HG03575 (cell line): ENCODE results near the gene KIAA0930.

Experiments used
- ATAC-seq: cut with Tn5 transposase; IDR thresholded peaks from one replicate; pipeline ENCODE4 v1.9.1; 2021; ENCODE audit not compliant: unreplicated experiment, insufficient number of reproducible peaks, low FRiP score; ENCODE audit errors: extremely low read depth

The KIAA0930 gene

GRCh38 chr22:45190202-45190872 lies 50.4 kb downstream of the KIAA0930 start:
- no peak for ATAC-seq

GRCh38 chr22:45188779-45189178 lies 51.9 kb downstream of the KIAA0930 start:
- no peak for ATAC-seq

- no peak for ATAC-seq
These were observed 52.8 kb downstream of the KIAA0930 start for GRCh38 chr22:45187891-45188290.

GRCh38 chr22:45185718-45186514 lies 54.8 kb downstream of the KIAA0930 start:
- ATAC-seq: no peak

GRCh38 chr22:45183974-45184373 lies 56.7 kb downstream of the KIAA0930 start:
- ATAC-seq: no peak

GRCh38 chr22:45181766-45182165 lies 58.9 kb downstream of the KIAA0930 start:
- no peak for ATAC-seq

GRCh38 chr22:45181240-45181639 lies 59.5 kb downstream of the KIAA0930 start:
- no peak for ATAC-seq

- no peak for ATAC-seq
These were observed 60.5 kb downstream of the KIAA0930 start for GRCh38 chr22:45180146-45180679.

- ATAC-seq: no peak
These were observed 61.2 kb downstream of the KIAA0930 start for GRCh38 chr22:45179276-45180049.

- no peak for ATAC-seq
These were observed 67.7 kb downstream of the KIAA0930 start for GRCh38 chr22:45172881-45173585.

- no peak for ATAC-seq
These were observed 68.9 kb downstream of the KIAA0930 start for GRCh38 chr22:45171830-45172229.

GRCh38 chr22:45169591-45170466 lies 70.9 kb downstream of the KIAA0930 start:
- ATAC-seq: no peak

GRCh38 chr22:45166932-45167331 lies 73.8 kb downstream of the KIAA0930 start:
- ATAC-seq: no peak

- ATAC-seq: no peak
These were observed 76.2 kb downstream of the KIAA0930 start for GRCh38 chr22:45164270-45165088.

GRCh38 chr22:45163451-45164269 lies 77.0 kb downstream of the KIAA0930 start, which contains the start of gene NUP50:
Gene NUP50 (plus strand): TSS chr22:45163925. CDS start chr22:45168178, 4,253 bp downstream.
- no peak for ATAC-seq

- ATAC-seq: no peak
These were observed 77.6 kb downstream of the KIAA0930 start for GRCh38 chr22:45163099-45163450.
